Tibial nerve (tissue), 4 donors: ENCODE results near the gene BCKDHA. TPM values are rescaled to one million over a fixed set of nuclear protein-coding genes. Genes with fewer than 3 reads are reported as not detected.

Experiments used
- DNase-seq, 2 donors: peaks; one replicate each; pipeline ENCODE4 v3.0.0-alpha.2; 2019; ENCODE audit warnings: low spot score in 2 of 2
- H3K27ac ChIP-seq, 4 donors: fragments of 200-600 bp; sonication (generic) in 3 of 4; one replicate each; pipeline ENCODE4 v1.5.1; 2017 to 2019; ENCODE audit warnings: mild to moderate bottlenecking in 1 of 4
- H3K27me3 ChIP-seq, 2 donors: fragments of 200-600 bp; sonication (generic) in 1 of 2; one replicate each; pipeline versions ENCODE4 v1.5.1 to v1.6.0; 2017 to 2019
- H3K36me3 ChIP-seq, 3 donors: fragments of 200-600 bp; sonication (generic); one replicate each; pipeline ENCODE4 v1.5.1; 2018 to 2019
- H3K4me1 ChIP-seq, 4 donors: fragments of 200-600 bp; sonication (generic) in 3 of 4; one replicate each; pipeline ENCODE4 v1.5.1; 2017 to 2019
- H3K4me3 ChIP-seq, 4 donors: fragments of 200-600 bp; sonication (generic) in 3 of 4; one replicate each; pipeline ENCODE4 v1.5.1; 2017 to 2019; ENCODE audit warnings: mild to moderate bottlenecking in 1 of 4, moderate library complexity in 1 of 4
- H3K9me3 ChIP-seq, 4 donors: fragments of 200-600 bp; sonication (generic) in 3 of 4; one replicate each; pipeline ENCODE4 v1.5.1; 2017 to 2019
- CTCF ChIP-seq, 5 experiments: fragments of 200-600 bp in 3 of 5; fragments of 450-650 bp in 2 of 5; sonication (generic) in 3 of 5; IDR thresholded peaks; one replicate each; pipeline ENCODE4 v1.5.1; 2016 to 2019; ENCODE audit warnings: antibody characterized with exemption in 5 of 5, mild to moderate bottlenecking in 3 of 5, moderate library complexity in 2 of 5
- EP300 ChIP-seq, 2 donors: sonication (generic); formaldehyde crosslinking; IDR thresholded peaks; one replicate each; pipeline ENCODE4 v1.6.1; 2017; ENCODE audit warnings: antibody characterized with exemption in 2 of 2, mild to moderate bottlenecking in 1 of 2
- POLR2A ChIP-seq, 2 donors: fragments of 450-650 bp; IDR thresholded peaks; one replicate each; pipeline ENCODE4 v1.6.1; 2017; ENCODE audit warnings: antibody characterized with exemption in 2 of 2, mild to moderate bottlenecking in 2 of 2, moderate library complexity in 2 of 2
- WGBS, 2 donors: methylation state at CpG; one replicate each; pipeline ENCODE4 v1.1.5; 2018; 5-methylcytosine and 5-hydroxymethylcytosine counted together
- total RNA-seq, 4 donors: library from RNA; depleted of rRNA; stranded (reverse); fragments of >200 nt; gene quantifications; one replicate each; pipeline ENCODE4 v1.1.0, GENCODE V29; 2016

BCKDHA gene
- total RNA-seq, 4 donors from 2014 or later: 48.6 to 61.4 (median 54.2) TPM

GRCh38 chr19:41409288-41409687, 11.7 kb downstream of the BCKDHA start:
- peak overlapping the region in 2 of 4 donors; percentile 26 to 59 for H3K27ac ChIP-seq
- no peaks in the 10 kb centered on the region for H3K9me3 ChIP-seq
- H3K4me1 ChIP-seq: peaks cover 0 to 59% (median 9%) of the 10 kb centered on the region in 4 donors
- no peak overlapping the region for H3K4me3 ChIP-seq
- H3K27me3 ChIP-seq: no peaks in the 10 kb centered on the region
- DNase-seq: no peak
- WGBS, 2 donors: 64 to 65% methylated on average over 4 of the region's 4 CpGs
- peaks cover 0 to 42% (median 8%) of the 10 kb centered on the region in 3 donors for H3K36me3 ChIP-seq
- TF ChIP-seq POLR2A (IDR thresholded peaks at IDR 0.05): no peak
- TF ChIP-seq EP300 (IDR thresholded peaks at IDR 0.05): no peak
- no peak for TF ChIP-seq CTCF (IDR thresholded peaks at IDR 0.05)

- Histone ChIP-seq H3K4me3 (no peak overlapping the region), H3K27me3 (no peaks in the 10 kb centered on the region), H3K36me3 (peaks cover 0 to 54% (median 20%) of the 10 kb centered on the region in 3 donors), H3K27ac (peak overlapping the region in 2 of 4 donors; percentile 47 to 59), H3K9me3 (no peaks in the 10 kb centered on the region), H3K4me1 (peaks cover 0 to 56% (median 9%) of the 10 kb centered on the region in 4 donors)
- WGBS, 2 donors: 82 to 85% methylated on average over 23 of the region's 23 CpGs
- no peak for DNase-seq
- TF ChIP-seq POLR2A (IDR thresholded peaks at IDR 0.05) (no peak), CTCF (IDR thresholded peaks at IDR 0.05) (no peak), EP300 (IDR thresholded peaks at IDR 0.05) (no peak)
Observed at GRCh38 chr19:41410336-41411054, 12.9 kb downstream of the BCKDHA start.

GRCh38 chr19:41411100-41411967, 13.7 kb downstream of the BCKDHA start:
- no peak for DNase-seq
- Histone ChIP-seq H3K27ac (peak overlapping the region in 2 of 4 donors; percentile 47 to 59), H3K36me3 (peaks cover 0 to 58% (median 23%) of the 10 kb centered on the region in 3 donors), H3K4me1 (peaks cover 0 to 47% (median 8%) of the 10 kb centered on the region in 4 donors), H3K9me3 (no peaks in the 10 kb centered on the region), H3K4me3 (no peak overlapping the region), H3K27me3 (no peaks in the 10 kb centered on the region)
- 52 to 54% methylated on average over 9 of the region's 9 CpGs for WGBS, 2 donors
- TF ChIP-seq CTCF (IDR thresholded peaks at IDR 0.05) (no peak), POLR2A (IDR thresholded peaks at IDR 0.05) (no peak), EP300 (IDR thresholded peaks at IDR 0.05) (no peak)

- H3K27me3 ChIP-seq: no peaks in the 10 kb centered on the region
- TF ChIP-seq POLR2A (IDR thresholded peaks at IDR 0.05) (no peak), CTCF (IDR thresholded peaks at IDR 0.05) (no peak), EP300 (IDR thresholded peaks at IDR 0.05) (no peak)
- WGBS, 2 donors: 26 to 44% methylated on average over 10 to 11 of the region's 11 CpGs
- no peaks in the 10 kb centered on the region for H3K9me3 ChIP-seq
- peak overlapping the region in 2 of 4 donors; percentile 16 to 59 for H3K27ac ChIP-seq
- peaks cover 0 to 63% (median 29%) of the 10 kb centered on the region in 3 donors for H3K36me3 ChIP-seq
- H3K4me1 ChIP-seq: peaks cover 0 to 41% (median 8%) of the 10 kb centered on the region in 4 donors
- no peak overlapping the region for H3K4me3 ChIP-seq
- DNase-seq: no peak
Observed at GRCh38 chr19:41411968-41412265, 14.3 kb downstream of the BCKDHA start.

GRCh38 chr19:41412953-41413352, 15.3 kb downstream of the BCKDHA start:
- H3K9me3 ChIP-seq: no peaks in the 10 kb centered on the region
- H3K27me3 ChIP-seq: no peaks in the 10 kb centered on the region
- no peak for DNase-seq
- peaks cover 0 to 36% (median 8%) of the 10 kb centered on the region in 4 donors for H3K4me1 ChIP-seq
- WGBS, 2 donors: 89 to 98% methylated on average over 5 of the region's 5 CpGs
- TF ChIP-seq EP300 (IDR thresholded peaks at IDR 0.05) (no peak), POLR2A (IDR thresholded peaks at IDR 0.05) (no peak)
- H3K4me3 ChIP-seq: no peak overlapping the region
- peaks cover 0 to 72% (median 31%) of the 10 kb centered on the region in 3 donors for H3K36me3 ChIP-seq
- peak overlapping the region in 1 of 4 donors; percentile 59 for H3K27ac ChIP-seq
